Thyroid gland (tissue), 4 donors: Measurements from ENCODE around the gene SEC61B.

ENCODE experiments used
- POLR2A ChIP-seq, 2 donors: fragments of 450-650 bp; IDR thresholded peaks; one replicate each; pipeline ENCODE4 v1.6.1; 2017; ENCODE audit warnings: antibody characterized with exemption in 2 of 2, mild to moderate bottlenecking in 2 of 2, moderate library complexity in 1 of 2
- TF ChIP-seq, protein P1 (sequence below), 6 experiments: fragments of 200-600 bp in 3 of 6; fragments of 450-650 bp in 3 of 6; sonication (generic) in 3 of 6; IDR thresholded peaks; one replicate each; pipeline ENCODE4 v1.5.1; 2016 to 2019; ENCODE audit warnings: antibody characterized with exemption in 6 of 6, mild to moderate bottlenecking in 2 of 6, inconsistent platforms in 1 of 6, moderate library complexity in 1 of 6

DNA sequence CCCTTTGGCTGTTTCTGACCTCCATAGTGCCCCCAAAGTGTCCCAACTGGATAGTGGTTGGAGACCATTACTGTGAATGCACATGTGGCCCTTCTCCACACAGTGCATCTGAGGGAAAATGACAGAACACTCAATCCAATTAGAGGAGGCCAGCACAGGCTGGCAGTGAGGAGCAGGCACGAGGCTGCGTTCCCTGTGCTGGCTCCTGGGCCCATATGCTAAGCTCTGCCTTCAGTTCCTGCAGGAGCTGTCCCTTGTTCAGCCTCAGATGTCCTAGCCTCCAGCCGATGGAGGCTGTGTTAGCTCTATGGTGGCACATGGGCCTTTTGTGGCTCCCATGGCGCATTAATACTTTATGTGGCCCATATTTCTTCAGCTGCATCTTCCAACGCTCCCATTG lies 36.1 kb upstream of the SEC61B start:
- TF ChIP-seq, protein P1, sequence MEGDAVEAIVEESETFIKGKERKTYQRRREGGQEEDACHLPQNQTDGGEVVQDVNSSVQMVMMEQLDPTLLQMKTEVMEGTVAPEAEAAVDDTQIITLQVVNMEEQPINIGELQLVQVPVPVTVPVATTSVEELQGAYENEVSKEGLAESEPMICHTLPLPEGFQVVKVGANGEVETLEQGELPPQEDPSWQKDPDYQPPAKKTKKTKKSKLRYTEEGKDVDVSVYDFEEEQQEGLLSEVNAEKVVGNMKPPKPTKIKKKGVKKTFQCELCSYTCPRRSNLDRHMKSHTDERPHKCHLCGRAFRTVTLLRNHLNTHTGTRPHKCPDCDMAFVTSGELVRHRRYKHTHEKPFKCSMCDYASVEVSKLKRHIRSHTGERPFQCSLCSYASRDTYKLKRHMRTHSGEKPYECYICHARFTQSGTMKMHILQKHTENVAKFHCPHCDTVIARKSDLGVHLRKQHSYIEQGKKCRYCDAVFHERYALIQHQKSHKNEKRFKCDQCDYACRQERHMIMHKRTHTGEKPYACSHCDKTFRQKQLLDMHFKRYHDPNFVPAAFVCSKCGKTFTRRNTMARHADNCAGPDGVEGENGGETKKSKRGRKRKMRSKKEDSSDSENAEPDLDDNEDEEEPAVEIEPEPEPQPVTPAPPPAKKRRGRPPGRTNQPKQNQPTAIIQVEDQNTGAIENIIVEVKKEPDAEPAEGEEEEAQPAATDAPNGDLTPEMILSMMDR (IDR thresholded peaks at IDR 0.05) = no peak
- no peak for TF ChIP-seq POLR2A (IDR thresholded peaks at IDR 0.05)
